HG02973 (cell line): ENCODE results near the gene UCN.

ENCODE experiments used
- ATAC-seq: cut with Tn5 transposase; IDR thresholded peaks from one replicate; pipeline ENCODE4 v1.9.1; 2021; ENCODE audit warnings: moderate library complexity; ENCODE audit not compliant: unreplicated experiment

Gene UCN

GRCh38 chr2:27262379-27263286, 45.6 kb downstream of the UCN start, which contains the start of gene SLC30A3:
Gene SLC30A3, minus strand, starts transcription at chr2:27263047. Its CDS starts 141 bp downstream, at chr2:27262906.
- ATAC-seq: no peak

- no peak for ATAC-seq
These were observed 46.3 kb downstream of the UCN start for GRCh38 chr2:27261926-27262298.

- no peak for ATAC-seq
These were observed 46.9 kb downstream of the UCN start for GRCh38 chr2:27261241-27261925.

GRCh38 chr2:27258051-27258450, 50.2 kb downstream of the UCN start:
- ATAC-seq: no peak
